GM12878 (cell line): ENCODE data around the gene CDK13. TPM values are rescaled to one million over a fixed set of nuclear protein-coding genes. Genes with fewer than 3 reads are reported as not detected.

ENCODE experiments used
- BRCA1 ChIP-seq: IDR thresholded peaks from 2 replicates; pipeline ENCODE4 v1.6.1; 2011; ENCODE audit warnings: low read depth, low read length, improper control_type of control experiment
- CHD1 ChIP-seq: IDR thresholded peaks from 2 replicates; pipeline ENCODE4 v1.6.1; 2012; ENCODE audit warnings: low read depth, low read length, improper control_type of control experiment
- CUX1 ChIP-seq: IDR thresholded peaks from 2 replicates; pipeline ENCODE4 v1.6.1; 2012; ENCODE audit warnings: improper control_type of control experiment, low read depth, low read length; ENCODE audit not compliant: insufficient replicate concordance
- DPF2 ChIP-seq: fragments of 450-650 bp; IDR thresholded peaks from 2 replicates; pipeline ENCODE4 v1.6.1; 2017; ENCODE audit warnings: mild to moderate bottlenecking
- EZH2 ChIP-seq: IDR thresholded peaks from 2 replicates; pipeline ENCODE4 v1.6.1; 2012; ENCODE audit warnings: low read depth, mild to moderate bottlenecking, control low read depth, inconsistent platforms, low read length, borderline replicate concordance; ENCODE audit not compliant: control insufficient read depth
- IRF3 ChIP-seq: fragments of 450-650 bp; IDR thresholded peaks from 2 replicates; pipeline ENCODE4 v1.6.1; 2014; ENCODE audit warnings: mild to moderate bottlenecking
- RAD21 ChIP-seq: IDR thresholded peaks from 2 replicates; pipeline ENCODE4 v1.6.1; 2011; ENCODE audit warnings: mild to moderate bottlenecking, low read depth, low read length, moderate library complexity; ENCODE audit not compliant: insufficient read depth
- RELB ChIP-seq: fragments of 450-650 bp; IDR thresholded peaks from 2 replicates; pipeline ENCODE4 v1.6.1; 2017; ENCODE audit warnings: low read depth, mild to moderate bottlenecking, moderate library complexity
- SMARCA5 ChIP-seq: fragments of 450-650 bp; IDR thresholded peaks from 2 replicates; pipeline ENCODE4 v1.6.1; 2017; ENCODE audit warnings: mild to moderate bottlenecking
- SP1 ChIP-seq: IDR thresholded peaks from one replicate; pipeline ENCODE4 v1.6.1; 2011; ENCODE audit warnings: low read depth, low read length
- SUZ12 ChIP-seq: fragments of 200-600 bp; sonication (generic); IDR thresholded peaks from one replicate; pipeline ENCODE4 v1.6.1; 2018; ENCODE audit warnings: antibody characterized with exemption, mild to moderate bottlenecking; ENCODE audit not compliant: unreplicated experiment
- polyA plus RNA-seq, 11 experiments: library from polyadenylated mRNA; depleted of rRNA in 4 of 11; unstranded in 6 of 11; stranded (reverse) in 5 of 11; fragments of >200 nt; fragmentation: Nextera tagmentation in 4 of 11; fragmentation: Illumina TruSeq in 1 of 11; extraction: Ambion mirVana in 4 of 11; extraction: Trizol in 1 of 11; gene quantifications; 1 replicate in 1 of 11; 2 replicates in 10 of 11; pipeline versions ENCODE4 v1.2.1 to v1.2.3, GENCODE V29; 2011 to 2016; ENCODE audit warnings: inconsistent platforms in 2 of 11, missing spikeins in 2 of 11, low read depth in 1 of 11
- total RNA-seq, 4 experiments: library from RNA; depleted of rRNA in 3 of 4; stranded (reverse); fragments of >200 nt in 3 of 4; fragmentation: Illumina TruSeq in 1 of 4; extraction: Trizol in 1 of 4; gene quantifications; 2 replicates each; pipeline versions ENCODE4 v1.2.1 to v1.2.3, GENCODE V29; 2013 to 2021

CDK13 gene
- total and polyA plus RNA-seq, 10 of the 15 experiments (the other 5 are each of a cell fraction or from before 2014, with no cell fraction given): 10.8 to 44.4 (median 28.0) TPM

GRCh38 chr7:40073239-40073638, 123.2 kb downstream of the CDK13 start (continued):
- TF ChIP-seq IRF3 (no peak), RELB (no peak), RAD21 (no peak), DPF2 (no peak), CHD1 (no peak), SP1 (no peak), EZH2 (no peak), BRCA1 (no peak), SMARCA5 (no peak), SUZ12 (no peak), CUX1 (no peak)
